ENCODE data around the gene TOMM22.

Gene TOMM22

GRCh38 chr22:38699784-38700183 is 18.0 kb downstream of the TOMM22 start:
- no peak for TF ChIP-seq FOXP2 (optimal IDR thresholded peaks at IDR 0.05; ENCODE audit: control extremely low read depth, extremely low read length, insufficient read depth)
- TF ChIP-seq POLR2AphosphoS5 (IDR thresholded peaks at IDR 0.05; ENCODE audit: borderline replicate concordance, low read depth, low read length), result no peak
- no peak for TF ChIP-seq EZH2 (IDR thresholded peaks at IDR 0.05)
- H3K9me3 ChIP-seq (ENCODE audit: low read depth, low read length), result no peaks in the 10 kb centered on the region
- H3K9ac ChIP-seq (ENCODE audit: insufficient read length), result peak overlapping the region; percentile 97
- H3K36me3 ChIP-seq (ENCODE audit: insufficient read depth, low read length), result peaks cover 16% of the 10 kb centered on the region
- H3K27ac ChIP-seq, result peak overlapping the region; percentile 76; the same call in 1 of the 2 replicates
- peak overlapping the region; percentile 98 for H3K4me3 ChIP-seq
- no peak for DNase-seq (ENCODE audit: low read depth, low spot score)

- H3K9me3 ChIP-seq (ENCODE audit: low read depth, low read length), result no peaks in the 10 kb centered on the region
- DNase-seq (ENCODE audit: low read depth, low spot score), result no peak
- peak overlapping the region; percentile 98 for H3K4me3 ChIP-seq
- TF ChIP-seq EZH2 (IDR thresholded peaks at IDR 0.05), result no peak
- TF ChIP-seq FOXP2 (optimal IDR thresholded peaks at IDR 0.05; ENCODE audit: control extremely low read depth, extremely low read length, insufficient read depth), result no peak
- peaks cover 16% of the 10 kb centered on the region for H3K36me3 ChIP-seq (ENCODE audit: insufficient read depth, low read length)
- H3K27ac ChIP-seq, result peak overlapping the region; percentile 76
- peak overlapping the region; percentile 97 for H3K9ac ChIP-seq (ENCODE audit: insufficient read length)
Observed at GRCh38 chr22:38700270-38700788, 18.6 kb downstream of the TOMM22 start.

GRCh38 chr22:38700789-38701628 is 19.3 kb downstream of the TOMM22 start, which contains the start of gene JOSD1:
Gene JOSD1 (minus strand): TSS chr22:38700943. CDS start chr22:38699987, 956 bp downstream.
- H3K9ac ChIP-seq (ENCODE audit: insufficient read length), result peak within 1 kb of the TSS; percentile 97
- DNase-seq (ENCODE audit: low read depth, low spot score), result no peak
- no peak for TF ChIP-seq FOXP2 (optimal IDR thresholded peaks at IDR 0.05; ENCODE audit: control extremely low read depth, extremely low read length, insufficient read depth)
- TF ChIP-seq EZH2 (IDR thresholded peaks at IDR 0.05), result no peak
- TF ChIP-seq POLR2AphosphoS5 (IDR thresholded peaks at IDR 0.05; ENCODE audit: borderline replicate concordance, low read depth, low read length), result peak; percentile 85

GRCh38 chr22:38704654-38705234 is 23.0 kb downstream of the TOMM22 start:
- peak overlapping the region; percentile 80 for H3K4me3 ChIP-seq
- H3K9me3 ChIP-seq (ENCODE audit: low read depth, low read length), result no peaks in the 10 kb centered on the region
- no peak for TF ChIP-seq EZH2 (IDR thresholded peaks at IDR 0.05)
- no peak for TF ChIP-seq POLR2AphosphoS5 (IDR thresholded peaks at IDR 0.05; ENCODE audit: borderline replicate concordance, low read depth, low read length)
- no peak for TF ChIP-seq FOXP2 (optimal IDR thresholded peaks at IDR 0.05; ENCODE audit: control extremely low read depth, extremely low read length, insufficient read depth)
- H3K27ac ChIP-seq, result peak overlapping the region; percentile 83
- no peak for DNase-seq (ENCODE audit: low read depth, low spot score)
- peak overlapping the region; percentile 69 for H3K9ac ChIP-seq (ENCODE audit: insufficient read length)
- peaks cover 6% of the 10 kb centered on the region; the same call in 1 of the 2 replicates for H3K36me3 ChIP-seq (ENCODE audit: insufficient read depth, low read length)

More at GRCh38 chr22:38700789-38701628, 19.3 kb downstream of the TOMM22 start, which contains the start of gene JOSD1:
- H3K4me3 ChIP-seq, result peak within 1 kb of the TSS; percentile 98
- no peaks in the 10 kb centered on the region for H3K9me3 ChIP-seq (ENCODE audit: low read depth, low read length)
- H3K36me3 ChIP-seq (ENCODE audit: insufficient read depth, low read length), result peaks cover 16% of the 10 kb centered on the region
- peak within 1 kb of the TSS; percentile 89 for H3K27ac ChIP-seq

- Histone ChIP-seq H3K4me3 (peak within 1 kb of the TSS; percentile 95), H3K36me3 (ENCODE audit: insufficient read depth, low read length) (peaks cover 14% of the 10 kb centered on the region; the same call in 1 of the 2 replicates), H3K9ac (ENCODE audit: insufficient read length) (peak within 1 kb of the TSS; percentile 96), H3K27ac (peak within 1 kb of the TSS; percentile 83), H3K9me3 (ENCODE audit: low read depth, low read length) (no peaks in the 10 kb centered on the region)
- peak; percentile 96 for TF ChIP-seq FOXP2 (optimal IDR thresholded peaks at IDR 0.05; ENCODE audit: control extremely low read depth, extremely low read length, insufficient read depth)
- TF ChIP-seq POLR2AphosphoS5 (IDR thresholded peaks at IDR 0.05; ENCODE audit: borderline replicate concordance, low read depth, low read length), result peak; percentile 71
- TF ChIP-seq EZH2 (IDR thresholded peaks at IDR 0.05), result no peak
- DNase-seq (ENCODE audit: low read depth, low spot score), result peak; percentile 100
Observed at GRCh38 chr22:38705235-38706100, 23.7 kb downstream of the TOMM22 start, which contains the start of gene GTPBP1. Gene GTPBP1 (plus strand): TSS chr22:38705944. CDS start chr22:38705956, 12 bp downstream.

- H3K9me3 ChIP-seq (ENCODE audit: low read depth, low read length), result no peaks in the 10 kb centered on the region
- DNase-seq (ENCODE audit: low read depth, low spot score), result no peak
- H3K4me3 ChIP-seq, result peak overlapping the region; percentile 95
- peaks cover 22% of the 10 kb centered on the region for H3K36me3 ChIP-seq (ENCODE audit: insufficient read depth, low read length)
- peak overlapping the region; percentile 80 for H3K27ac ChIP-seq
- H3K9ac ChIP-seq (ENCODE audit: insufficient read length), result peak overlapping the region; percentile 96
- TF ChIP-seq POLR2AphosphoS5 (IDR thresholded peaks at IDR 0.05; ENCODE audit: borderline replicate concordance, low read depth, low read length) (no peak), EZH2 (IDR thresholded peaks at IDR 0.05) (no peak), FOXP2 (optimal IDR thresholded peaks at IDR 0.05; ENCODE audit: control extremely low read depth, extremely low read length, insufficient read depth) (no peak)
Observed at GRCh38 chr22:38706101-38706900, 24.5 kb downstream of the TOMM22 start.

- H3K4me3 ChIP-seq, result peak overlapping the region; percentile 95
- H3K36me3 ChIP-seq (ENCODE audit: insufficient read depth, low read length), result peaks cover 22% of the 10 kb centered on the region
- H3K9ac ChIP-seq (ENCODE audit: insufficient read length), result peak overlapping the region; percentile 96
- H3K27ac ChIP-seq, result no peak overlapping the region
- DNase-seq (ENCODE audit: low read depth, low spot score), result no peak
- H3K9me3 ChIP-seq (ENCODE audit: low read depth, low read length), result no peaks in the 10 kb centered on the region
- TF ChIP-seq EZH2 (IDR thresholded peaks at IDR 0.05) (no peak), FOXP2 (optimal IDR thresholded peaks at IDR 0.05; ENCODE audit: control extremely low read depth, extremely low read length, insufficient read depth) (no peak), POLR2AphosphoS5 (IDR thresholded peaks at IDR 0.05; ENCODE audit: borderline replicate concordance, low read depth, low read length) (no peak)
Observed at GRCh38 chr22:38706901-38707195, 25.1 kb downstream of the TOMM22 start.

Measured in SK-N-MC (cell line).